NCI-H1694 treated with DMSO at 0.1 percent for 48 hours (cell line): Measurements from ENCODE around the gene DDX27.

Experiments
- DNase-seq: peaks from one replicate; lab custom pipeline; 2025; lab: John Stamatoyannopoulos, UW

The DDX27 gene

DNA sequence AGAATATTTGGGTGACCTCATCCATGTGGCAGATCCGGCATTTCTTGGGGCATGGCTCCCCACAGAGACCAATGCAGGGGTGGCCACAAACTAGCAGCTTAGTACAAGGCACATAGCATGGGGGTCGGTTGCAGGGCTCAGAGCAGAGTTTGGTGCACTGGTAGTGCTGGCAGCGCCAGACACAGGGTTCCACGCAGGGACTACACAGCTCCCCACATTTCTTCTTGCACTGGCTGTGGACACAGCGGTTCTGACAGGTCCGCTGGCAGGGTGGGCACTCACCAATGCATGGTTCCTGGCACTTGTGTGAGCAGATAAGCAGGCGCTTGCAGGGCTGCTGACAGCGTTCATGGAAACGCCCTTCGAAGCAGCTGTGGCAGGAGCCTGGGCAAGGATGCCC, 29.1 kb downstream of the DDX27 start:
- no peak for DNase-seq

DNA sequence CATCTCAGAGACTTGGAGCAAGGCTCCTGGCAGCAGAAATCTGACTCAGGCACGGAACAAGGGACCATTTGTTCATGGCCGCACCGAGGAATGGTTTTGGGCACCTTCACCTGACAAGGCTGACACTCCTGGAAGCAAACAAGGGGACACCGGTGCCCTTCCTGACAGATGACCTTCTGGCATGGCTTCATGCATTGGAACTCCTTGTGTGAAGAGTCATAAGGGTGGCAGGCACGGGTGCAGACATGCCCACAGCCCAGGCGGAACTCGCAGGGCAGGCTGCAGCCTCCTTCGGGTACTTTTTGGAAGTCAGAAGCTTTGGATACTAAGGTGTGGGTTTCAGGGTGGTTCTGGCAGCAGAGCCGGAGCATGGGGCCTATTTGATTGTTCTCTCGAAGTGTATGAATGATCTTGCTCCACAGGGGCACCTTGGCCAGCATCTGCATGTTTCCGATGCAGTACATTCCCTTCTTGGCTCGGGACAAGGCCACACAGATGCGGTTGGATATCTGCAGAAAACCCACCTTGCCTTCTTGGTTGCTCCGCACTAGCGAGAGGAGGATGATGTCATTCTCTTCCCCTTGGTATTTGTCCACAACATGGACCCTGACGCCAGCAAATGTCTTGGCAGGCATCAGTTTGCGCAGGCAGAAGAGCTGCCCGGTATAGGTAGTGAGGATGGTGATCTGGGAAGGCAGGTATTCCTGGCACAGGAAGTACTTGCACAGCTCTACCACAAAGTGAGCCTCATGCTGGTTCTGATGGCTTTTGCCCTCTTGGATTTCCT, 29.9 kb downstream of the DDX27 start:
- no peak for DNase-seq

DNA sequence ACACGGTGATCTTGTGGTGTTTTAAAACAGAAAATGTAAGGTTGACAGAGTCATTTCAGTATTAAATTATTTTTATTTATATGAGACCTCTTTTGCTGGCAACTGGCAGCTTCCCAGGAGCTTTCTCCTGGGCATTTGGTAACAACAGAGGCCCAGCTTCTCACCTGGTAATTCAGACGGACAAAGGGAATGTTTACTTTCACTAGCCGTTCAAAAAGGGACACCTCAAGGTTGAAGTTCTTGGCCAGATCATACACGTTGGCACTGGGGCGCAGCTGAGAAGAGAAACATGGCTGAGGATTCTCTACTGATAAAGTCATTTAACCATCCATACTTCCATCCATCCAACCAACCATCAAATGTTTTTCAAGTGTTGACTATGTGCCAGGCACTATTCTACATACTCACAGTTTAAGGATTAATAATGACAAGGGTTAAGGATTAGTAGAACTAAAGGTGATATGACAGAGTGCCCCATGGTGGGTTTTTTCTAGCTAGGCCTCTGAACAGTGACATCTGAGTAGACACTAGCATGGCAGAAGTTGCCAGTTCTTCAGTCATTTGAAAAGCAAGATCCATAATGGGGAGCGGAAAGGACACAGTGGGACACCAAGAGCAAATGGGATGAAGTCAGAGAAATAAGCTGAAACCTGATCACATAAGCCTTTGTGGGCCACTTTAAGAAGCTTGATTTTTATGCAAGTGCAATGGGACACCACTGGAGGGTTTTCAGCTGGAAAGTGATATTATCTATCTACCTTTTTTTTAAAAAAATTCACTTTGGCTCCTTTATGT, 33.5 kb downstream of the DDX27 start:
- DNase-seq: no peak

DNA sequence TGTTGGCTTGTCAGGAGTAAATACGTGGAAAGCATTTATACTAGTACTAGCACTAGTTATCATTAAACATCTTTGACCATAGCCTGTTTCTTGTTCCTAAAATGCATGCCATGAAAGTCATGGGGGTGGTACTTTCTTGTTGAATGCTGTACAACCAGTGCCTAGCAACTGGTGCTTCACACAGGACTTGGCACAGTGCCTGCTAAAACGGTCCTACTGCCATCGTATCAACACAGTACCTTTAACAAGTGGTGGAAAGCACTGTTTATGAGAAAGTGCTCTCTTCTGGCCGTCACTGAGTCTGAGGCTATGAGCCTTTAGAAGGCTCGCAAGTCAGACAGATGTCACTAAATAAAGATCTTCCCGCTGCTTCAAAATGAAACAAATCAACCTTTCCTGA, 37.0 kb downstream of the DDX27 start:
- DNase-seq: no peak

DNA sequence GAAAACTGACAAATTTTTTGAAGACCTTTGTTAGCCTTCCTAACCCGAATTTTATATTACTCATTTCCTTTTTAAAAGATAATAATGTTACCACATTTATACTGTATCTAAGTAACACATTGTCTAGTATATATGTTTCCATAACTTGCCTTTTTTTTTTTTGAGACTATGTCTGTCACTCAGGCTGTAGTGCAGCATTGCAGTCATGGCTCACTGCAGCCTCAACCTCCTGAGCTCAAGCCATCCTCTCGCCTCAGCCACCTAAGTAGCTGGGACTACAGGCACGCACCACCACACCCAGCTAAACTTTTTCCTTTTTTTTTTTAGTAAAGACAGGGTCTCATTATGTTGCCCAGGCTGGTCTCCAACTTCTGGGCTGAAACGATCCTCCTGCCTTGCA, 40.1 kb downstream of the DDX27 start:
- DNase-seq: no peak

DNA sequence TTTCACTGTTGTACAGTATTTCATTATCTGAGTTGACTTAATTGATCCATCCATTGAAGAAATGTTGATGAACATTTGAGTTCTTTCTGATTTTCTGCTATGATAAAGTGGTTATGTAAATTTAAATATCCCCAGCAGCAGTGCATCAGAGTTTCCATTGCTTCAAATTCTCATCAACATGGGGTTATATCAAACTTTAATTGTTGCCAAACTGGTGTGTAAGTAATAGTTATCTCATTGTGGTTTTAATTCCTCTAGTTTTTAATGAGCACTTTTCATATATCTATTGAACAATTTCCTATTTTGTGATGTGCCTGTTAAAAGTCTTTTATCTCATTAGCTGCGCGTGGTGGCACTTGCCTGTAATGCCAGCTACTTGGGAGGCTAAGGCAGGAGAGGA, 40.6 kb downstream of the DDX27 start:
- no peak for DNase-seq

DNA sequence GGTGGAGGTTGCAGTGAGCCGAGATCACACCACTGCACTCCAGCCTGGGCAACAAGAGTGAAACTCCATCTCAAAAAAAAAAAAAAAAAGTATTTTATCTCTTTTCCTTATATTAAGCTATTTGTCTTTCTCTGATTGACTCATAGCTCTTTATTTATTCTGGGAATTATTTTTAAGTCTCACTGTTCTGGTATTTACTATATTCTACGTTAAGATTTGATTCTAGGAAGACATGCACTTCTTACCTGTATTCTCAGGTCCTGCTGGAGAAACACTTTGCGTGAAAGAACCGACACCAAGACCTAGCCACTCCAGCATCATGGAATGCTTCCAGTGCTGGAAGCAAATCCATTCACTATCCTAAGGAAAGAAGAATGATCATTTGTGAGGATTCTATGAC, 41.0 kb downstream of the DDX27 start:
- no peak for DNase-seq

DNA sequence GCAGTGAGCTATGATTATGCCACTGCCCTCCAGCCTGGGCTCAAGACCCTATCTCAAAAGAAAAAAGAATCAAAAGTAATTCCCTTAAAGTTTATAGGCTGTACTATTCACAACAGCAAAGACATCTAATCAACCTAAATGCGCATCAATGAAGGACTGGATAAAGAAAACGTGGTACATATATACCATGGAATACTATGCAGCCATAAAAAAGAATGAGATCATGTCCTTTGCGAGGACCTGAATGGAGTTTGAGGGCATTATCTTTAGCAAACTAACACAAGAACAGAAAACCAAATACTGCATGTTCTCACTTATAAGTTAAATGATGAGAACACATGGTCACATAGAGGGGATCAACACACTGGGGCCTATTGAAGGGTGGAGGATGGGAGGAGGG, 42.0 kb downstream of the DDX27 start:
- no peak for DNase-seq

DNA sequence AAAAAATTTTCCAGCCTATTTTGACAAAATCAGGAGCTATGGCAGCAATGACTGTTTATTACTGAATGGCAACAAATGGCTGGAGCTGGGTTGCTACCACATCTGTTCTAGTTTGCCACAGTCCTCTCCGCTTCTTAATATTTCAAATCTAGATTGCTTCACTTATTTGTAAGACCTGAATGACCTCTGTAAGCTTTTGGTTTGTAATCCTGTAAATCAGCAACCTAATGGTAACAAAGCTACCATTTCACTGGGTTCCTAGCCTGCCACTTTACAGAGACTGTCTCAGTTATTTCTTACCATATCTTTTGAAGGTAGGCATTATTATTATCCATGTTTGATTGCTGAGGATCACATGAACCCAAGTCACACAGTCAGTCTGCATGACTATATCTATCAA, 43.2 kb downstream of the DDX27 start:
- no peak for DNase-seq

DNA sequence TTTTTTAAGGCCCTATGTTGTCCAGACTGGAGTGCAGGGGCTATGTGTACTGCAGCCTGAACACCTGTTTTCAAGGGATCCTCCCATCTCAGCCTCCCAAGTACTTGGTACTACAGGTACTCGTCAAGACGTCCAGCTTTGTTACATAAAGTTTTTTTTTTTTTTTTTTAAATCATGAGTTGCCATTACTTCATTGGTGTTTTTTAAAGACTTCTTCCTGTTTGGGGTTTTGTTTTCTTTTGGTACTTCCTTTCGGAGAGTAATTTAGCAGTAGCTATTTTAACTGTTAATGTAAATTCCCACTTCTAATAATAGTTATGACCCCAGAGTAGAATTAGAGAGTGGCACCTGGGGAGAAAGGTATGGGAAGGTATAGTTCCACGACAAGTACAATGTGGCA, 48.1 kb downstream of the DDX27 start:
- DNase-seq: no peak

DNA sequence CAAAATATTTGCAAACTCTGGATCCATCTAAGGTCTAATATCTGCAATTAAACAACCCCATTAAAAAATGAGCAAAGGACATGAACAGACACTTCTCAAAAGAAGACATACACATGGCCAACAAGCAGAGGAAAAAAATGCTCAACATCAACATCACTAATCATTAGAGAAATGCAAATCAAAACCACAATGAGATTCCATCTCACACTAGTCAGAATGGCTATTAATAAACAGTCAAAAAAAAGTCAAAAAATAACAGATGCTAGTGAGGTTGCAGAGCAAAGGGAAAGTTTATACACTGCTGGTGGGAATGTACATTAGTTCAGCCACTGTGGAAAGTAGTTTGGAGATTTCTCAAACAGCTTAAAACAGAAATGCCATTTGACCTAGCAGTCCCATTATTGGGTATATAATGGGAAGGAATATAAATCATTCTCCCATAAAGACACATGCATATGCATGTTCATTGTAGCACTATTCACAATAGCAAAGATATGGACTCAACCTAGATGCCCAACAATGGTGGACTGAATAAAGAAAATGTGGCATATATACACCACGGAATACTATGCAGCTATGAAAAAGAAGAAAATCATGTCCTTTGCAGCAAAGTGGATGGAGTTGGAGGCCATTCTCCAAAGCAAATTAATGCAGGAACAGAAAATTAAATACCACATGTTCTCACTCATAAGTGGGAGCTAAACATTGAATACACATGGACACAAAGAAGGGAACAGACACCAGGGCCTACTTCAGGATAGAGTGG, 49.6 kb downstream of the DDX27 start:
- no peak for DNase-seq

DNA sequence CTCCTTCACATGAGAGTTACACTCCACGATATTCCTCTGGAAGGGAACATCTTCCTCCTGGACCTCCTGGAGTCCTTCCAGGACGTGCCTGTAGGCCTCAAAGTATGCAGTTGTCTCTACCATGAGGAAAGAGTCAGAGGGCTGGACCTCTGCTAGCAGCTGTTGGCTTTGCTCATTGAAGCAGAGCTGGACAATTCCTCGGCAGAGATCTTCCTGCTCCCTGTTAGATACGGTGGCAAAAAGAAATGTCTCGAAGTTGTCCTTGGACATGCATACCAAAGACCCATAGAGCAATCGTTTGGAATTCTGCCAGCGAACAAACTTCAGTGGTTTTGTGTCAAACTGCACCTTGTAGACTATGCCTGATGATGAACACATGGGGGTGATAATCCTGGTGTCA, 51.0 kb downstream of the DDX27 start:
- DNase-seq: no peak

DNA sequence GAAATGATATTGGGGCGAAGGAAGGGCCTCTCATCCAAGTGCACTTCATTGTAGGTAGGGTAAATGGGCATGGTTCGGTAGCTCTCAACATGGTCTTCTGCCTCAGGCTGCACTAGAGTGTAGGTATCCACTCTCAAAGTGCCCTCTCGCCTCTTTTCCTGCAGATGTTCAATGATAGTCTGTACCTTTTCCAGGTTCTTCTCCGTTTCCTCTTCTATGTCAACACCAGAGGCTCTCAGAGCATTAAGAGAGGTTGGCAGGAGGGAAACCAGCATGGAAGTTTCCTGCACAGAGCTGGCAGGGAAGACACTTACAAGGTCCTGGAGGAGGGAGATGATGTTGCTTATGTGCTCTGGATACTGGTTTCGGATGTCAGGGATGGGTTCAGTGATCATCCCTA, 51.5 kb downstream of the DDX27 start:
- no peak for DNase-seq

DNA sequence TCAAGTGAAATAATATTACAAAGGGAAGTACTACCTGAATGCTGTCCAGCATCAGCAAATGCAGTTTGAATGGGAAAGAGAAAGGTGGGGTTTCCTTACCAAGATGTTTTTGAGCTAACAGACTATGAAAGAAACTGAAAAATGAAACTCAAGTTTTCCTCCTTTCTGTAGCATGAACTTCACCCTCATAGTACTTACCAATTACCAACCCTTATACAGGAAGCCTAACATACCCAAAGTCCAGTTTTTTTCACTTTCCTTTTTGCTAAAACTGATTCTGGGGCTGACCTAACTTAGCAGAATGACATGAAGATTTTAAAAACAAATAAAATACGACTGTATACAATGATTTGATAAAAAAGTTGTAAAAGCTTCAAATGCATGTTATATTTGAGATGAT, 53.4 kb downstream of the DDX27 start:
- DNase-seq: no peak

DNA sequence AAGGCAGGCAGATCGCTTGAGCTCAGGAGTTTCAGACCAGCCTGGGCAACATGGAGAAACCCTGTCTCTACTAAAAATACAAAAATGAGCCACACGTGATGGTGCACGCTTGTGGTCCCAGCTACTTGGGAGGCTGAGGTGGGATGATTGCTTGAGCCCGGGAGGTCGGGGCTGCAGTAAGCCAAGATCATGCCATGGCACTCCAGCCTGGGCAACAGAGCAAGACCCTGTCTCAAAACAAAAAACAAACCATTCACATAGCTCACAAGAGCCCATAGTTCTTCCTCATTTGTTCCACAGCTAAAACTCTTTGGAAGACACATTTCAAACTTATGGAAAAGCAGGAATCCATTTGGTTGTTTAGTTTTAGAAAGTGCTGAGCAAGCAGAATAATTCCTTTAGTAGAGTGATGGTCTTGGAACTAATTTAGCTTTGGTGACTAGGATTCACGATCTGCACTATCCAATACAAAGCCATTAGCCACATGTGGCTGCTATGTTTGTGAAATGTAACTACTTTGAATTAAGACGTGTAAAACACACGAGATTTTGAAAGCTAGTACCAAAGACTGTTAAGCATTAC, 54.6 kb downstream of the DDX27 start:
- DNase-seq: no peak

DNA sequence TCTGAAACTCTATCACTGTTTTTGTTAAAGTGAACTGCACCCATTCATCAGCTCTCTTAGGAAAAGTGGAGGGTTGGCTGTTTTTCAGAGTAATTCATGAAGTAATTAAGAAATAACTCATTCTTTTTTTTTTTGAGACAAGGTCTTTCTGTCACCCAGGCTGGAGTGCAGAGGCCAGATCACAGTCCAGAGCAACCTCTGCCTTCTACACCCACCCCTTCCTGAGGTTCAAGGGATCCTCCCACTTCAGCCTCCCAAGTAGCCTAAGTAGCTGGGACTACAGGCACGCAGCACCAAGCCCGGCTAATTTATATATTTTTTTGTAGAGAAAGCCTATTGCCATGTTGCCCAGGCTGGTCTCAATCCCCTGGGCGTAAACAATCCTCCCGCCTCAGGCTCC, 56.0 kb downstream of the DDX27 start:
- DNase-seq: no peak

DNA sequence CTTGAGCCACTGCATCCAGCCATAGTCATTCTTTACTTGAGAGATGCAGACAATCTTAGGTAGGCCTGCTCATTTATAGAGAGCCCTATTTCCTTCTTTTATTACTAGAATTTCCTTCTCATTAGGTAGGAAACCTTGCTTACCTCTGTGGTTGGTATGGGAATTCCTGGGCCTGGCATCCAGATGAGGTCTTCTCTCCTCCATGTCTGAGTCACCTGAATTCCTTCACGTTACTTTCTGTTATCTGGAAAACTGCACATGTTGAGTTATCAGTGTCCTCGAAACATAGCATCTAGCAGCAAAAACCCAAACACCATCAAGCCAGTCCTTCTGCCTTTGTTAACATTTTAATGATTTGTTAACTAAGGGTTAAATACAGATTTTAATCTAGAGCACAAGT, 56.4 kb downstream of the DDX27 start:
- DNase-seq: no peak

DNA sequence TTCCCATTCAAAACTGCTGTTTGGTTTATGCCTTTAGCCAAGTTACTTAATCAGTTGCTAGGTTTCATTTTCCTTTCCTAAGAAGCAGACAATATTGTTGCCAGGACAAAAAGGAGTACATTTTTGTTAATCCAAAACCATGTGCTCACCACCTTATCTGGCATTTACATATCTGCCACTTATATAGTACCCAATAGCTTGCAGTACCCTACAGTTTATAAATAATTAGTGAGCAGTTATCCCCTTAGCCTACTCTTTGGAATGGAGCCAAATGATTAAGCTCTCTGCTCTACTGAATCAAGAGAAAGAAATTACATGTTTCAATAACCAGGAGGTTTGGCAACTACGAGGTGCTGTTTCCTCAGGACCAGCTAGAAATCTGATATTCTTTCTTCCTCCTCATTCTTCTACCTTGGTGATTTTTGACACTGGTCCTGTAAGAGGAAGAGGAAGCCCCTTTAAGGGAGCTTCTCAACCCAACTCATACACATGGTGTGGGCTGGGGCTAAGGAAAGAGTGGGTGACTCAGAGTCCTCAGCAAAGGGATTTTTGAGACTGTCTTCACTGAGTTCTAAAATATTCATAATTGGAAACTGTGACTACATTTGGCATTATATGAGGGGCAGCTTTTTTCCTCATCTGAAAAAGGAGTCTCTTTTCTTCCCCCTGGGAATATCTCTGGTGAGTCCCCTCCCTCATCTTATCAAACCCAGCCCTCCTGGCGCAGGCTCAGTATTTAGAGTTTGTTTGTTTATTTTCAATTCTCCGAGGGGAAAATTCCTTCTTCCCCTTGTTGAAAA, 57.1 kb downstream of the DDX27 start:
- DNase-seq: peak; percentile 17

DNA sequence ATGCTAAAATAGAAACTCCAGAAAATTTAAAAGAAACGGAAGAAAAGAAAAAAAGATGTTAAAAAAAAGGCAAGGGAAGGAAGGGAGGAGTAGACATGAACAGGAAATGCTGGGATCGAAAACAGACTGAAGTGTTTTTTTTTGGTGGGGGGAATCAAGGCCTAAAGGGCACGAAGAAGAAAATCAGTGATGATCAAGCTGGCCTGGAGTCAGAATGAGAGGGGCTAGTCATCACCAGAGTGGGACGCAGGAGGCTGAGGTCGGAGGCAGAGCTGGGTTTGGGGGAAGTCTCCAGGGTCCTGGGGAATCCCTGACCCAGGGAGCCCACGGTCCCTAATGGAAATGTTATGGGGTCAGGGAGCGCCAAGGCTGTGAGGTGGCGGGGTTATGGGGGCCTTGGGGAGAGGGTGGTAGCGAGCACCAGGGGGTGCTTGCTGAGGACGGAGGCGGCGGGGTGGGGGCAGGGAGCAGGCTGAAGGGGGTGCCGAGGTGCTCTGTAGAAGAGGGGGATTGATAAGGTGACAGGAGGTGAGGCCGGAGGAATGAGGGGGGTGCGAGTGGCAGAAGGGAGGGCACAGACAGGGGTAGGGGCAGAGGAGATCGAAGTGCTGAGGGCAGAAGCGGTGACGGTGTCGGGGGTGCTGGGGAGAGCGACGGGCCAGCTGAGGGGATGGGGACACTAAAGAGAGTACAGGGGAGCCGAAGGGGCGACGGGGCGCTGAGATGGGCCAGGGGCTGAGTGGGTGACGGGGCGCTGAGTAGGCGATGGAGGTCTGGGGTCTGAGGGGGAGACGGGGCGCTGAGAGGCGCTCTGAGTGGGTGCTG, 58.0 kb downstream of the DDX27 start:
- DNase-seq: no peak

DNA sequence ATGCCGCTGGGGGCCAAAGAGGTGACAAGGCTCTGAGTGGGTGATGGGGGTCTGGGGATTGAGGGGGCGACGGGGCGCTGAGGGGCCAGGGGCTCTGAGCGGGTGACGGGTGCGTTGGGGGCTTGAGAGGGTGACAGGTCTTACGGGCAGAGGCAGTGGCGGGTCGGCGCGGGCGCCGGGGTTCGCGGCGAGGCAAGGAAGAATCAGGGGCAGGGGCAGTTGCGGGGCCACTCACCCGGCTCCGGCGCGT, 58.5 kb downstream of the DDX27 start:
- no peak for DNase-seq
